Measurements from ENCODE around the gene OR11H6.
"Not testable (repeated sequence)": the region's sequence is repeated elsewhere in the genome, so short reads cannot be mapped to it uniquely, and the experiment has no call there.

Gene OR11H6

GRCh38 chr14:20223410-20223809, at the start of gene OR11H6:
TSS of gene OR11H6 (plus strand) at chr14:20223710. CDS start at chr14:20223710, 0 bp downstream.
- no peak for DNase-seq

- DNase-seq: not testable (repeated sequence)
Observed at GRCh38 chr14:20174205-20174604, 49.3 kb upstream of the OR11H6 start.

- no peak for DNase-seq
Observed at GRCh38 chr14:20176330-20176729, 47.2 kb upstream of the OR11H6 start.

GRCh38 chr14:20177433-20177974, 46.0 kb upstream of the OR11H6 start:
- DNase-seq: no peak

- DNase-seq: no peak
Observed at GRCh38 chr14:20179218-20179617, 44.3 kb upstream of the OR11H6 start.

- DNase-seq: no peak
Observed at GRCh38 chr14:20179880-20180279, 43.6 kb upstream of the OR11H6 start.

- DNase-seq: no peak
Observed at GRCh38 chr14:20180486-20180885, 43.0 kb upstream of the OR11H6 start.

- no peak for DNase-seq
Observed at GRCh38 chr14:20184181-20184580, 39.3 kb upstream of the OR11H6 start.

GRCh38 chr14:20190596-20190995, 32.9 kb upstream of the OR11H6 start, which contains the start of gene OR11G2:
TSS of gene OR11G2 (plus strand) at chr14:20190896. CDS start at chr14:20197438, 6,542 bp downstream.
- no peak for DNase-seq

GRCh38 chr14:20191396-20191795, 32.1 kb upstream of the OR11H6 start:
- no peak for DNase-seq

- no peak for DNase-seq
Observed at GRCh38 chr14:20194101-20194500, 29.4 kb upstream of the OR11H6 start.

- DNase-seq: not testable (repeated sequence)
Observed at GRCh38 chr14:20195170-20195569, 28.3 kb upstream of the OR11H6 start.

- DNase-seq: no peak
Observed at GRCh38 chr14:20195911-20196310, 27.6 kb upstream of the OR11H6 start.

- DNase-seq: no peak
Observed at GRCh38 chr14:20197459-20197858, 26.1 kb upstream of the OR11H6 start.

- no peak for DNase-seq
Observed at GRCh38 chr14:20198991-20199390, 24.5 kb upstream of the OR11H6 start.

GRCh38 chr14:20204721-20205120, 18.8 kb upstream of the OR11H6 start:
- no peak for DNase-seq

GRCh38 chr14:20209595-20209994, 13.9 kb upstream of the OR11H6 start:
- no peak for DNase-seq

- not testable (repeated sequence) for DNase-seq
Observed at GRCh38 chr14:20212406-20212805, 11.1 kb upstream of the OR11H6 start.

- no peak for DNase-seq
Observed at GRCh38 chr14:20215196-20215595, 8.3 kb upstream of the OR11H6 start.

GRCh38 chr14:20219033-20219432, 4.5 kb upstream of the OR11H6 start:
- no peak for DNase-seq

- DNase-seq: no peak
Observed at GRCh38 chr14:20228681-20229080, 5.2 kb downstream of the OR11H6 start, which contains the start of gene OR11H7. TSS of gene OR11H7 (plus strand) at chr14:20228981.

GRCh38 chr14:20235415-20235814, 11.9 kb downstream of the OR11H6 start:
- DNase-seq: not testable (repeated sequence)

- no peak for DNase-seq
Observed at GRCh38 chr14:20247646-20248246, 24.2 kb downstream of the OR11H6 start.

- DNase-seq: no peak
Observed at GRCh38 chr14:20262642-20263128, 39.2 kb downstream of the OR11H6 start.

GRCh38 chr14:20264361-20264760, 40.9 kb downstream of the OR11H6 start:
- DNase-seq: not testable (repeated sequence)
